Activated CD4-positive, alpha-beta T cell treated with anti-CD3 and anti-CD28 coated beads for 36 hours (primary cell): Measurements from ENCODE around the gene PFN2. TPM values are rescaled to one million over a fixed set of nuclear protein-coding genes. Genes with fewer than 3 reads are reported as not detected.
"Not testable (repeated sequence)": the region's sequence is repeated elsewhere in the genome, so short reads cannot be mapped to it uniquely, and the experiment has no call there.

Experiments used
- ATAC-seq: fragments of 200-7000 bp; cut with Tn5 transposase; one replicate; pipeline ENCODE4 v1.10.0; 2021; ENCODE audit warnings: mild to moderate bottlenecking, moderate library complexity
- CTCF ChIA-PET: fragments of 350-600 bp; sonication (Branson Sonifier 250); formaldehyde crosslinking; loops from one replicate; lab custom pipeline; 2021; ENCODE audit warnings: antibody characterized with exemption; lab: Charles Lee
- POLR2A ChIA-PET: fragments of 350-600 bp; sonication (Branson Sonifier 250); formaldehyde crosslinking; loops from one replicate; lab custom pipeline; 2021; ENCODE audit warnings: antibody characterized with exemption, inconsistent platforms; lab: Charles Lee
- DNase-seq: peaks from one replicate; pipeline ENCODE4 v3.0.0-alpha.2; 2020
- H3K27ac Mint-ChIP-seq: one replicate; pipeline ENCODE4 v1.8.0; 2021; ENCODE audit warnings: mixed read lengths
- H3K27me3 Mint-ChIP-seq: one replicate; pipeline ENCODE4 v1.8.0; 2021; ENCODE audit warnings: mixed read lengths
- H3K36me3 Mint-ChIP-seq: one replicate; pipeline ENCODE4 v1.8.0; 2021; ENCODE audit warnings: low read depth, mixed read lengths
- H3K4me1 Mint-ChIP-seq: one replicate; pipeline ENCODE4 v1.8.0; 2021; ENCODE audit warnings: mixed read lengths
- H3K4me3 Mint-ChIP-seq: one replicate; pipeline ENCODE4 v1.8.0; 2021; ENCODE audit warnings: mild to moderate bottlenecking, moderate library complexity, mixed read lengths
- H3K9me3 Mint-ChIP-seq: one replicate; pipeline ENCODE4 v1.8.0; 2021; ENCODE audit warnings: low read depth, mixed read lengths
- intact Hi-C, 2 experiments: fragments of 100-400 bp; cut with DNase I in 1 of 2; cut with micrococcal nuclease in 1 of 2; formaldehyde crosslinking; loops; one replicate each; pipeline versions ENCODE4 v1.14.2 to v1.15.1; 2022 to 2024; cut with DNase I, micrococcal nuclease
- total RNA-seq, 2 experiments: library from RNA; stranded (reverse); gene quantifications; one replicate each; pipeline ENCODE4 v1.2.3, GENCODE V29; 2021

Gene PFN2
- total RNA-seq, 2 experiments from 2014 or later = 3.6 to 4.3 TPM

DNA sequence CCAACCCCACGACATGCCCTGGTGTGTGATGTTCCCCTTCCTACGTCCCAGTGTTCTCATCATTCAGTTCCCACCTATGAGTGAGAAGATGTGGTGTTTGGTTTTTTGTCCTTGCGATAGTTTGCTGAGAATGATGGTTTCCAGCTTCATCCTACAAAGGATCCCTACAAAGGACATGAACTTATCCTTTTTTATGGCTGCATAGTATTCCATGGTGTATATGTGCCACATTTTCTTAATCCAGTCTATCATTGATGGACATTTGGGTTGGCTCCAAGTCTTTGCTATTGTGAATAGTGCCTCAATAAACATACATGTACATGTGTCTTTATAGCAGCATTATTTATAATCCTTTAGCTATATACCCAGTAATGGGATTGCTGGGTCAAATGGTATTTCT is 26.7 kb downstream of the PFN2 start:
- intact Hi-C loops, H3K27ac Mint-ChIP-seq, H3K4me3 Mint-ChIP-seq, ATAC-seq, H3K27me3 Mint-ChIP-seq, POLR2A ChIA-PET, H3K9me3 Mint-ChIP-seq, DNase-seq: not testable (repeated sequence)
- H3K4me1 Mint-ChIP-seq = peaks cover 11% of the 10 kb centered on the region
- CTCF ChIA-PET = interaction anchor here (2.2 kb wide), 1 partner anchor 23 kb away, joined by 8 read pairs; no protein-coding TSS in a partner anchor
- H3K36me3 Mint-ChIP-seq = peaks cover 39% of the 10 kb centered on the region

DNA sequence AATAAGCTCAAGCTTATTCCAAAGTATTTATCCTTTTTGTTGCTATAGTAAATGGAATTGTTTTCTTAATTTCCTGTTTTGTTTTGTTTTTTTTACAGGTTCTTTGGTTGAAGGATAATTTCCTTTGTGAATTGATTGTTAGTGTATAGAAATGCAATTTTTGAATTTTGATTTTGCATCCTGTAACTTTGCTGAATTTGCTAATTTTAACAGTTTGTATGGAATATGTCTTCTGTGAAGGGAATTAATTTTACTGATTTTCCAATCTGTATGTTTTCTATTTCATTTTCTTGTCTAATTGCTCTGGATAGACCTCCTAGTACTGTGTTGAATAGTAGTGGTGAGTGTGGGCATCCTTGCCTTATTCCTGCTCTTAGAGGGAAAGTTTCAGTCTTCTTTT is 28.3 kb downstream of the PFN2 start:
- H3K27ac Mint-ChIP-seq = no peak overlapping the region
- H3K27me3 Mint-ChIP-seq = no peaks in the 10 kb centered on the region
- DNase-seq (no peak), ATAC-seq (no peak)
- no peak overlapping the region for H3K4me3 Mint-ChIP-seq
- intact Hi-C loops = no loop called here
- peaks cover 36% of the 10 kb centered on the region for H3K36me3 Mint-ChIP-seq
- POLR2A ChIA-PET = no interaction called here
- peaks cover 3% of the 10 kb centered on the region for H3K9me3 Mint-ChIP-seq
- CTCF ChIA-PET = no interaction called here
- H3K4me1 Mint-ChIP-seq = peaks cover 12% of the 10 kb centered on the region

DNA sequence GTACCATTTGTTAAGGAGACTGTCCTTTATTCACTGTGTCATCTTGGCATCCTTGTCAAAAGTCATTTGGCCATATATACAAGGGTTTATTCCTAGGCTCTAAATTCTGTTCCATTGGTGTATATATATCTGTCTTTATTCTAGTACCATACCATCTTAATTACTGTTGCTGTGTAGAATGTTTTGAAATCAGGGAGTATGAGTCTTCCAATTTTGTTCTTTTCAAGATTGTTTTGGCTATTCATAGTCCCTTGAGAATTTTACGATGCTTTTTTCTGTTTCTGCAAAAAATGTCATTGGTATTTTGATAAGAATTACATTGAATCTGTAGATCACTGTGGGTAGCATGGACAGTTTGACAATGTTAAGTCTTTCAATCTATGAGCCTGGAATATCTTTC is 28.7 kb downstream of the PFN2 start:
- Mint-ChIP-seq H3K27ac (no peak overlapping the region), H3K9me3 (peaks cover 3% of the 10 kb centered on the region), H3K36me3 (peaks cover 36% of the 10 kb centered on the region), H3K4me3 (no peak overlapping the region), H3K4me1 (peaks cover 12% of the 10 kb centered on the region), H3K27me3 (no peaks in the 10 kb centered on the region)
- DNase-seq = no peak
- intact Hi-C loops = no loop called here
- ATAC-seq = no peak
- CTCF ChIA-PET = no interaction called here
- POLR2A ChIA-PET = no interaction called here

DNA sequence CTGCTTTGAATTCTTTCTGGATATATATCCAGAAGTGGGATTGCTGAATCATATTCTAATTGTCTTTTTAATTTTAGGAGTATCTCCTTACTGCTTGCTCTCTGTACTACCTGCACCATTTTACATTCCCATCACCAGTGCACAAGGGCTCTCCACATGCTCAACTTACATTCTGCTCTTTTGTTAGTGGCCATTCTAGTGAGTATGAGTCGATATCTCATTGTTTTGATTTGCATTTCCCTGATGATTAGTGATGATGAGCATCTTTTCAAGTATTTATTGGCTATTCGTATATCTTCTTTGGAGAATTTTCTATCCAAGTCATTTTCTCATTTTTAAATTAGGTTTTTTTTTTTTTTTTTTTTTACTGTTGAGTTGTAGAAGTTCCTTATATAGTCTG is 29.5 kb downstream of the PFN2 start:
- Mint-ChIP-seq H3K4me3 (no peak overlapping the region), H3K36me3 (peaks cover 35% of the 10 kb centered on the region), H3K27me3 (no peaks in the 10 kb centered on the region), H3K4me1 (peaks cover 12% of the 10 kb centered on the region), H3K9me3 (peaks cover 3% of the 10 kb centered on the region), H3K27ac (no peak overlapping the region)
- POLR2A ChIA-PET = no interaction called here
- CTCF ChIA-PET = no interaction called here
- intact Hi-C loops = no loop called here
- ATAC-seq (no peak), DNase-seq (no peak)

DNA sequence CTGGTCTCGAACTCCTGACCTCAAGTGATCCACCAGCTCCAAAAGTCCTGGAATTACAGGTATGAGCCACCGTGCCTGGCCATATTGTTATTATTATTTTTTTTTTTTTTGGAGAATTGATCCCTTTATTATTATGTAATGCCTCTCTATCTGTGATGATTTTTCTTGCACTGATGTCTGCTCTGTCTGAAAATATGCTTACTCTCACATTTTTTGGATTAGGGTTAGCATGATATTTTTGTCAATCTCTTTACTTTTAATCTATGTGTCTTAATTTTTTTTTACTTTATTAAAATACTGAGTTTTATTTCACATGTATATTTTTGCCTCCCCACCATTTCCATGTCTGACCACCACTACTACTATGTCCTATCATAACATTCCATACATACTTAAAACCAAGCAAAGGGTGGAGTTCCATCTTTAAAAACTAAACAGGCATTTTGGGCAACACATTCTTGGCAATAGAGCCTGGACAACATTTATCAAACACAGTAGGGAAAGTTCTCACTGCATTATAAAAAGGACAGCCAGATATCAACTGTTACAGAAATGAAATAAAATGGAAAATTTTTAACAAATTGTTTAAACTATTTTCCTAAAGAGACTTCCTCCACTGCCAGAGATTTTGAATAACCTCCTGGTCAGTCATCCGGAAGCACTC is 32.2 kb downstream of the PFN2 start:
- peaks cover 18% of the 10 kb centered on the region for H3K4me1 Mint-ChIP-seq
- POLR2A ChIA-PET, DNase-seq, H3K27me3 Mint-ChIP-seq, H3K27ac Mint-ChIP-seq, intact Hi-C loops, H3K4me3 Mint-ChIP-seq, ATAC-seq, H3K9me3 Mint-ChIP-seq: not testable (repeated sequence)
- CTCF ChIA-PET = interaction anchor here (3.2 kb wide), 1 partner anchor 12 kb away, joined by 9 read pairs; no protein-coding TSS in a partner anchor
- H3K36me3 Mint-ChIP-seq = peaks cover 29% of the 10 kb centered on the region

DNA sequence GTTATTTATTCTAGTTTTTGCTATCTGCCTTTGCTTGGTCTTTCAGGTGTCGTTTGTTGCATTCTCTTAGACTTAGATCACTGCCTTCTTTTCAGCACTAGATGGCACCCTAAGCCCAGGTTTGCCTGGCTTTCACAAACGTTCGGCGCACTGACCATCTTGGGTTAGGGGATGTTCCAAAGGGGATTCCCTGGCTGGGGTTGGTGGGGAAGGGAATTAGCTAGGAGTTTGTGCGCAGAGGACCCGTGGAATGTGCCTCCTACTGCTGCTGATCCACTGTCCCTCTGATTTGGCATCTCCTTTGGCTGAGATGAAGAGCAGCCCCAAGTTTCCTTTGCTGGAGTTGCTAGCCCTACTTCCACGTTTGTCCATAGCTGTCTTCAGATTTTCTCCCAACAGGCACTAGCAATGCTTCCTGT is 33.9 kb downstream of the PFN2 start:
- ATAC-seq = peak; percentile 55

DNA sequence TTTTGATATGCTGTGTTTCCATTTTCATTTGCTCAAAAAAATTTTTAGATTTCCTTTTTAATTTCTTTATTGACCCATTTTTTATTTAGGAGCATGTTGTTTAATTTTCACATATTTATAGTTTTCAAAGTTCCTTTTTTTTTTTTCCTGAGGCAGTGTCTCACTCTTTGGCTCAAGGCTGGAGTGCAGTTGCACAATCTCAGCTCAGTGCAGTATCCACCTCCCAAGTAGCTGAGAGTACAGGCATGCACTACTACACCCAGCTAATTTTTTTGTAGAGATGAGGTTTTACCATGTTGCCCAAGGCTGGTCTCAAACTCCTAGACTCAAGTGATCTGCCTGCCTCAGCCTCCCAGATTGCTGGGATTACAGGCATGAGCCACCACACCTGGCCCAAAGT is 36.2 kb downstream of the PFN2 start:
- no peak for DNase-seq
- no peaks in the 10 kb centered on the region for H3K27me3 Mint-ChIP-seq
- peaks cover 17% of the 10 kb centered on the region for H3K4me1 Mint-ChIP-seq
- H3K36me3 Mint-ChIP-seq = peaks cover 32% of the 10 kb centered on the region
- ChIA-PET CTCF (interaction anchor here (1.0 kb wide), 1 partner anchor 250 kb away, joined by 4 read pairs; no protein-coding TSS in a partner anchor), POLR2A (no interaction called here)
- ATAC-seq = no peak
- no peak overlapping the region for H3K4me3 Mint-ChIP-seq
- intact Hi-C loops = no loop called here
- peaks cover 5% of the 10 kb centered on the region for H3K9me3 Mint-ChIP-seq
- H3K27ac Mint-ChIP-seq = no peak overlapping the region

More for the DNA sequence above, 33.9 kb downstream of the PFN2 start:
- Mint-ChIP-seq H3K4me3 (no peak overlapping the region), H3K27me3 (no peaks in the 10 kb centered on the region), H3K9me3 (peaks cover 5% of the 10 kb centered on the region), H3K27ac (no peak overlapping the region), H3K36me3 (peaks cover 27% of the 10 kb centered on the region), H3K4me1 (peaks cover 18% of the 10 kb centered on the region)
- intact Hi-C loops = loop anchor here (1.0 to 2.0 kb wide), 3 partner anchors 34 to 284 kb away; partner anchors contain the start of gene PFN2 (in 1 of the 2)
- ChIA-PET CTCF (interaction anchor here (0.5 to 3.2 kb wide), 15 partner anchors 9 to 681 kb away, joined by 3 to 9 read pairs (median 3); no protein-coding TSS in a partner anchor), POLR2A (no interaction called here)
- peak; percentile 59 for DNase-seq

DNA sequence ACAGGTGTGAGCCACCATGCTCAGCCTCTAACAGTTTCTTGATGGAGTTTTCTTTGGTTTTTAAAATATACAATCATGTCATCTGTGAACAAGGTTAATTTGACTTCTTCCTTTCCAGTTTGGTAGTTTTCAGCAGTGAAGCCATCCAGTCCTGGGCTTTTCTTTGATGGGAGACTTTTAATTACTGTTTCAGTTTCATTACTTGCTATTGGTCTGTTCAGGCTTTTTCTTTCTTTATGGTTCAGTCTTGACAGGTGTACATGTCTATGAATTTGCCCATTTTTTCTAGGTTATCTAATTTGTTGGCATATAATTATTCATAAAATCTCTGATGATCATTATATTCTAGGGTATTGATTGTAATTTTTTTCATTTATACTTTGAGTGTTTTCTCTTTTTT is 36.8 kb downstream of the PFN2 start:
- intact Hi-C loops = no loop called here
- H3K4me1 Mint-ChIP-seq = peaks cover 12% of the 10 kb centered on the region
- CTCF ChIA-PET = no interaction called here

DNA sequence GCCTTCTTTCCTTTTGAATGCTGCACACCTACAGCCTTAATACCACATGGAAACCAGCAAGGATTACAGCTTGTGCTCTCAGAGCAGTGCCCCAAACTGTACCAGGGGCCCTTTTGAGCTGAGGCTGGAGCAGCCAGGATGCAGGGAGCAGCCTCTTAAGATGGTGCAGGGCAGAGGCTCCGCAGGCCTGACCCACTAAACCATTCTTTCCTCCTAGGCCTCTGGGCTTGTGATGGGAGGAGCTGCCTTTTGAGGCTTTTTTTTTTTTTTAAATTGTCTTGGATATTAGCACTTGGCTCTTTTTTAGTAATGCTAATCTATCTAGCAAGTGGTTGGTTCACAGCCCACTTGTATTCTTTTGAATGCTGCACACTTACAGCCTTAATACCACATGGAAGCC is 37.7 kb downstream of the PFN2 start:
- H3K27me3 Mint-ChIP-seq = no peaks in the 10 kb centered on the region
- CTCF ChIA-PET = interaction anchor here (0.7 to 0.8 kb wide), 2 partner anchors 15 to 41 kb away, joined by 3 read pairs; no protein-coding TSS in a partner anchor
- intact Hi-C loops = no loop called here

More for the DNA sequence above, 36.8 kb downstream of the PFN2 start:
- no peak overlapping the region for H3K27ac Mint-ChIP-seq
- H3K4me3 Mint-ChIP-seq = no peak overlapping the region
- H3K36me3 Mint-ChIP-seq = peaks cover 32% of the 10 kb centered on the region
- DNase-seq (no peak), ATAC-seq (no peak)
- no peaks in the 10 kb centered on the region for H3K27me3 Mint-ChIP-seq
- POLR2A ChIA-PET = no interaction called here
- peaks cover 5% of the 10 kb centered on the region for H3K9me3 Mint-ChIP-seq

DNA sequence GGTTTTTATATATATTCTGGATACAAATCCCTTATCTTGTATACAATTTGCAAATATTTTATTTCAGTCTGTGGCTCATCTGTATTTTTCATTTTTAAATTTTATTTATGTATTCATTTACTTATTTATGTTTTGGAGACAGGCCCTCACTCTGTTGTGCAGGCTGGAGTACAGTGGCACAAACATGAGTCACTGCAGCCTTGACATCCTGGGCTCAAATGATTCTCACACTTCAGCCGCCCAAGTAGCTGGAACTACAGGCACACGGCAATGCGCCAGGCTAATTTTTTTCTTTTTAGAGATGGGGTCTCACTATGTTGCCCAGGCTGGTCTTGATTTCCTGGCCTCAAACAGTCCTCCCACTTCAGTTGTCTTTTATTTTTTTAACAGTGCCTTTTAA is 50.6 kb downstream of the PFN2 start:
- no peaks in the 10 kb centered on the region for H3K4me1 Mint-ChIP-seq
- no peak for DNase-seq
- no peak overlapping the region for H3K4me3 Mint-ChIP-seq
- ATAC-seq = no peak
- H3K36me3 Mint-ChIP-seq = peaks cover 34% of the 10 kb centered on the region
- intact Hi-C loops = no loop called here
- H3K27ac Mint-ChIP-seq = no peak overlapping the region
- H3K9me3 Mint-ChIP-seq = no peaks in the 10 kb centered on the region
- ChIA-PET CTCF (interaction anchor here (1.2 kb wide), 1 partner anchor 16 kb away, joined by 4 read pairs; no protein-coding TSS in a partner anchor), POLR2A (no interaction called here)
- no peaks in the 10 kb centered on the region for H3K27me3 Mint-ChIP-seq

More for the DNA sequence above, 37.7 kb downstream of the PFN2 start:
- DNase-seq (no peak), ATAC-seq (no peak)
- H3K36me3 Mint-ChIP-seq = peaks cover 35% of the 10 kb centered on the region
- H3K4me3 Mint-ChIP-seq = no peak overlapping the region
- peaks cover 5% of the 10 kb centered on the region for H3K9me3 Mint-ChIP-seq
- peaks cover 12% of the 10 kb centered on the region for H3K4me1 Mint-ChIP-seq
- H3K27ac Mint-ChIP-seq = no peak overlapping the region
- POLR2A ChIA-PET = no interaction called here

DNA sequence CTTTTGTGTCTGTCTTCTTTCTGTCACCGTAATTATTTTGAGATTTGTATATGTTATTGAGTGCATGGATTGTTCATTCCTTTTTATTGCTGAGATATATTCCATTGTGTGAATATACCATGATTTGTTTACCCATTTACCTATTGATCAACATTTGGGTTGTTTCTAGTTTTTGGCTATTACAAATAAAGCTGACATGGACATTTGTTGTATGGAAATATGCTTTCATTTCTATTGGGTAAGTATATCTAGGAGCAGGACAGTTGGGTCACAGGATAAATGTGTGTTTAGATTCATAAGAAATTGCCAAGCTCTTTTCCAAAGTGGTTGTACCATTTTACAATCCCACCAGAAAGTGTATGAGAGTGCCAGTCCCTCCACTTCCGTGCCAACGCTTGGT is 51.2 kb downstream of the PFN2 start:
- DNase-seq (no peak), ATAC-seq (no peak)
- H3K36me3 Mint-ChIP-seq = peaks cover 36% of the 10 kb centered on the region
- H3K27ac Mint-ChIP-seq = no peak overlapping the region
- ChIA-PET POLR2A (no interaction called here), CTCF (interaction anchor here (1.2 kb wide), 1 partner anchor 16 kb away, joined by 4 read pairs; no protein-coding TSS in a partner anchor)
- no peaks in the 10 kb centered on the region for H3K27me3 Mint-ChIP-seq
- no peaks in the 10 kb centered on the region for H3K4me1 Mint-ChIP-seq
- H3K9me3 Mint-ChIP-seq = no peaks in the 10 kb centered on the region
- no peak overlapping the region for H3K4me3 Mint-ChIP-seq
- intact Hi-C loops = no loop called here

DNA sequence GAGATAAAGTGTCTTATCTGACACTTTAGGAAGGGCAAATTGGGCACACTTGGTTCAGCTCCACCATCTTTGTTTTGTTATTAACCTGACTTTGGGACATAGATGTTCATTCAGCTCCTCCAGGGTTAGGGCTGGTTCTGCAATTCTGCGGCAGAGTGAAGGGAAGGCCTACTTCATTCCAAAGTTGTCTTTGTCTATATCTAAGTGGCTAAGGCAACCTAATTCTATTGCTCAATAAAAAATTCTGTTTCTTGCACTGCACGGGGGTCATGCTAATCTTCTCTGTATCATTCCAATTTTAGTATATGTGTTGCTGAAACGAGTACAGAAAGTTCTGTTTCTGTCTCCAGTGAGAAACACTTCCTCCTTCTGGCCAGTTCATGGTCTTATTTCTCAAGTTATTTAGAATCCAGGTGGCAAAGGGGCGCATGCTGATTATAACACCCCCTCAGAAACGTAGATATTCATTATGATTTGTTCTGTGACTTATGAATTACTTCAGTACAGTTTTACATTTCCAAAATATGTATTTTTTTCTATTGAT is 53.5 kb downstream of the PFN2 start:
- DNase-seq (no peak), ATAC-seq (no peak)
- Mint-ChIP-seq H3K4me3 (no peak overlapping the region), H3K27me3 (no peaks in the 10 kb centered on the region), H3K4me1 (no peaks in the 10 kb centered on the region), H3K9me3 (no peaks in the 10 kb centered on the region), H3K36me3 (peaks cover 43% of the 10 kb centered on the region), H3K27ac (no peak overlapping the region)
- intact Hi-C loops = no loop called here
- POLR2A ChIA-PET = no interaction called here
- CTCF ChIA-PET = no interaction called here
